ENCODE data around the gene AGMO.
"Not testable (repeated sequence)": the region's sequence is repeated elsewhere in the genome, so short reads cannot be mapped to it uniquely, and the experiment has no call there.

Gene AGMO

DNA sequence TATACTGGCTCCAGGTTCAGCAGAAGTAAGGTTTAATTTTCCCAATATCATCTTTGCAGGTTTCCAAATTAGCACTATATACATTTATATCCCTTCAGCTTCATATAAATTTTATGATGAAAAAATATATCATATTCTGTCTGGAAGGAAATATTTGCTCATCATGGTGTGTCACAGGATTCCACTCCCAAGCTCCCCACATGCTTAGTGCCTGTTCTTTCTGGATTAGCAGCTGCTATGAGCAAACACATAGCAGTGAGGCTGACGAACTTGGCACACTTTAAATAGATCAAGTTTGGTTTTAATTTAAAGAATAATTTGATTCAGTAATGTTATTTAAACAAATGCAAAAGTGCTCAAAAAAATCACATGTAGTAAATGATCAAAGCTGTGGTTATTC lies 251.9 kb downstream of the AGMO start:
- TF ChIP-seq, protein P1, sequence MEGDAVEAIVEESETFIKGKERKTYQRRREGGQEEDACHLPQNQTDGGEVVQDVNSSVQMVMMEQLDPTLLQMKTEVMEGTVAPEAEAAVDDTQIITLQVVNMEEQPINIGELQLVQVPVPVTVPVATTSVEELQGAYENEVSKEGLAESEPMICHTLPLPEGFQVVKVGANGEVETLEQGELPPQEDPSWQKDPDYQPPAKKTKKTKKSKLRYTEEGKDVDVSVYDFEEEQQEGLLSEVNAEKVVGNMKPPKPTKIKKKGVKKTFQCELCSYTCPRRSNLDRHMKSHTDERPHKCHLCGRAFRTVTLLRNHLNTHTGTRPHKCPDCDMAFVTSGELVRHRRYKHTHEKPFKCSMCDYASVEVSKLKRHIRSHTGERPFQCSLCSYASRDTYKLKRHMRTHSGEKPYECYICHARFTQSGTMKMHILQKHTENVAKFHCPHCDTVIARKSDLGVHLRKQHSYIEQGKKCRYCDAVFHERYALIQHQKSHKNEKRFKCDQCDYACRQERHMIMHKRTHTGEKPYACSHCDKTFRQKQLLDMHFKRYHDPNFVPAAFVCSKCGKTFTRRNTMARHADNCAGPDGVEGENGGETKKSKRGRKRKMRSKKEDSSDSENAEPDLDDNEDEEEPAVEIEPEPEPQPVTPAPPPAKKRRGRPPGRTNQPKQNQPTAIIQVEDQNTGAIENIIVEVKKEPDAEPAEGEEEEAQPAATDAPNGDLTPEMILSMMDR (IDR thresholded peaks at IDR 0.05) = no peak
- no peak overlapping the region for H3K4me2 ChIP-seq (ENCODE audit: low read length)
- no peak overlapping the region for H3K9ac ChIP-seq
- no peaks in the 10 kb centered on the region for H3K36me3 ChIP-seq (ENCODE audit: control insufficient read depth, insufficient read depth, low read length)
- H2AFZ ChIP-seq = no peak overlapping the region
- no peak overlapping the region for H3K27ac ChIP-seq
- no peaks in the 10 kb centered on the region for H3K4me1 ChIP-seq
- no peaks in the 10 kb centered on the region for H3K9me3 ChIP-seq (ENCODE audit: control insufficient read depth, low read length)
- no peaks in the 10 kb centered on the region for H3K27me3 ChIP-seq (ENCODE audit: control insufficient read depth, insufficient read depth, low read length)
- H3K4me3 ChIP-seq (ENCODE audit: low read depth, low read length) = no peak overlapping the region
- H3K79me2 ChIP-seq = no peaks in the 10 kb centered on the region

DNA sequence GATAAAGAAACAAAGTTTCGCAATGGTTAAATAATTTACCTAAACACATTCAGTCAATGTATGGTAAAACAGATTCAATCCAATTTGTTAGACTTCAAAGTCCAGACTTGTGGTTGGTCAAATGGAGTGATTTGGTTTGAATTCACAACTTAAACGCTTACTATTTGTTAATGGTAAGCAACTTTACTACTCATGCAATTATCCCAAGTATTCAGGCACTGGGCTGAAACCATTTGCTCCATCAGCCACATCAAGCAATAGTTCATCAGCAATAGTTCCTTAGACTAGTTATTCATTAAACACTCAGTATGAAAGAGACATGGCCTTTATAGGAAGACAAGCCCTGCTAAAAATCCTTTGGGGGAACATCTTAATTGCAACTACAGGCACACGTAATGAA lies 253.0 kb downstream of the AGMO start:
- Histone ChIP-seq H3K9ac (no peak overlapping the region), H3K4me3 (ENCODE audit: low read depth, low read length) (no peak overlapping the region), H2AFZ (no peak overlapping the region), H3K36me3 (ENCODE audit: control insufficient read depth, insufficient read depth, low read length) (no peaks in the 10 kb centered on the region), H3K27me3 (ENCODE audit: control insufficient read depth, insufficient read depth, low read length) (no peaks in the 10 kb centered on the region), H3K9me3 (ENCODE audit: control insufficient read depth, low read length) (no peaks in the 10 kb centered on the region), H3K4me2 (ENCODE audit: low read length) (no peak overlapping the region), H3K27ac (no peak overlapping the region), H3K79me2 (no peaks in the 10 kb centered on the region), H3K4me1 (no peaks in the 10 kb centered on the region)
- TF ChIP-seq, protein P1 (IDR thresholded peaks at IDR 0.05) = no peak

DNA sequence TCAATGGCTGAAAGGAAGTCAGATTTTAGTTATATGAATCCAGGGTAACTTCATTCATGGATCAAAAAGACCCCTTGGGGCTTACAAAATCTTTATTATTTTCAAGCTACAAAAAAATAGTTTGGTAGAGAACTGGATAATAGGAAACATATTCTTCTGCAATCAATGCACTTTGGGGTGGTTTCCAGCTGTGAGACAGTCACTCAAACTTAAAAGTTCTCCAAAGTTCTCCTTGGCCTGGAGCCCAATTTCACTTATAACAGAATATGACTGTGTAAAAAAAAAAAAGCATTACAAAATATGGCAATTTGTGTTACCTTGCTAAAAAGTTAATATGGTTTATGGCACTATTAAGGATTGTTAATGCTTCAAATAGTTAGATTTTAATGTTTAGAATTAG lies 255.5 kb downstream of the AGMO start:
- no peak overlapping the region for H2AFZ ChIP-seq
- TF ChIP-seq, protein P1 (IDR thresholded peaks at IDR 0.05) = no peak
- no peak overlapping the region for H3K27ac ChIP-seq
- H3K79me2 ChIP-seq = no peaks in the 10 kb centered on the region
- no peaks in the 10 kb centered on the region for H3K4me1 ChIP-seq
- no peaks in the 10 kb centered on the region for H3K9me3 ChIP-seq (ENCODE audit: control insufficient read depth, low read length)
- H3K4me3 ChIP-seq (ENCODE audit: low read depth, low read length) = no peak overlapping the region
- no peaks in the 10 kb centered on the region for H3K36me3 ChIP-seq (ENCODE audit: control insufficient read depth, insufficient read depth, low read length)
- no peak overlapping the region for H3K9ac ChIP-seq
- H3K27me3 ChIP-seq (ENCODE audit: control insufficient read depth, insufficient read depth, low read length) = no peaks in the 10 kb centered on the region
- no peak overlapping the region for H3K4me2 ChIP-seq (ENCODE audit: low read length)

DNA sequence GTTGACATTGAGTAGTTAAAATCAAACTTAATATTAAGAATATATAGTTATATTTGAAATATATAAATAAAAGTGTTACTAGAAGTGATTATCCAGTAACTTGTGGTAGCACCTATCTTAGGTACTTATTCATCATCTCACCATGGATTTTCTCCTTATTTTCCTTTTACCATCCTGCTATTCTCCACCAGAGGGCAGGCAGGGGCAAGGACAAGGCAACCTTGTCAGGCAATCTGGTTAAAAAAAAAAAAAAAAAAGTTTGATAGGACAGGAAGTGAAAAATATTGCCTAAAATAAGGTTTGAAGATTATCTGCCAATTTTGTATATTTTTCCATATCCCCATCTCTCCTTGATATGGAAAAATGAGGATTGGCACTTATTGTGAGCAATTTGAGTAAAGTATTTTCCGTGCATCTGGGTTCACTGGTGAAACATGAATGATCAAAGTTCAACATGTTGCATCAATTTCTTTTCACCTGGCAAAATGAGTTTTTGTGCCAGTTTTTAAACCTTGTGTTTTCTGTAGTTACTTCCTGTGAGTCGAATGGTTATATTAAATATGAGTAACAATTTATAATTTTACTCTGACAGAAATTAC lies 256.7 kb downstream of the AGMO start:
- H3K4me2 ChIP-seq (ENCODE audit: low read length) = no peak overlapping the region
- no peak overlapping the region for H3K9ac ChIP-seq
- H3K4me3 ChIP-seq (ENCODE audit: low read depth, low read length) = no peak overlapping the region
- no peaks in the 10 kb centered on the region for H3K4me1 ChIP-seq
- TF ChIP-seq, protein P1 (IDR thresholded peaks at IDR 0.05) = peak; percentile 23
- H2AFZ ChIP-seq = no peak overlapping the region
- no peak overlapping the region for H3K27ac ChIP-seq
- no peaks in the 10 kb centered on the region for H3K79me2 ChIP-seq
- H3K9me3 ChIP-seq (ENCODE audit: control insufficient read depth, low read length) = no peaks in the 10 kb centered on the region
- no peaks in the 10 kb centered on the region for H3K36me3 ChIP-seq (ENCODE audit: control insufficient read depth, insufficient read depth, low read length)
- no peaks in the 10 kb centered on the region for H3K27me3 ChIP-seq (ENCODE audit: control insufficient read depth, insufficient read depth, low read length)

DNA sequence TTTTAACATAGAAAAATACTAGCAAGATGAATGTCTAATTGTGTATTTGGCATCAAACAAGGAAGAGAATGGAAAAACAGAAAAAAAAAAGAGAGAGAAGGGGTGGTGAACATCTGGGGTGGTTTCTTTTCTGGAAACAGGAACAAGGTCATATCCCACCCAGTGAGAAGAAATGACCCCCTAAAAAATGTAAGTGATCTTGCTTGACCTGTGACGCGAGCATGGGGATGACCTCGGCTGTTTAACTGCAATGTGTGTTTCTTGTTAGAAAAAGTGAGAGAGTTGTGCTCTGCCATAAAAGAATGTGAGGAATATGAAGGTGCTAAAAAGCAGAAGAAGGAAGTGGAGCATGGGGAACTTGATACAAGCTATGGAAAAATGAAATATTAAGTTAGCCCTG lies 258.5 kb downstream of the AGMO start:
- Histone ChIP-seq H3K4me2 (ENCODE audit: low read length) (no peak overlapping the region), H3K36me3 (ENCODE audit: control insufficient read depth, insufficient read depth, low read length) (no peaks in the 10 kb centered on the region), H3K4me3 (ENCODE audit: low read depth, low read length) (no peak overlapping the region), H3K27me3 (ENCODE audit: control insufficient read depth, insufficient read depth, low read length) (no peaks in the 10 kb centered on the region), H3K79me2 (no peaks in the 10 kb centered on the region), H3K9me3 (ENCODE audit: control insufficient read depth, low read length) (no peaks in the 10 kb centered on the region), H3K27ac (no peak overlapping the region), H3K9ac (no peak overlapping the region), H3K4me1 (no peaks in the 10 kb centered on the region), H2AFZ (no peak overlapping the region)
- TF ChIP-seq, protein P1 (IDR thresholded peaks at IDR 0.05) = no peak

DNA sequence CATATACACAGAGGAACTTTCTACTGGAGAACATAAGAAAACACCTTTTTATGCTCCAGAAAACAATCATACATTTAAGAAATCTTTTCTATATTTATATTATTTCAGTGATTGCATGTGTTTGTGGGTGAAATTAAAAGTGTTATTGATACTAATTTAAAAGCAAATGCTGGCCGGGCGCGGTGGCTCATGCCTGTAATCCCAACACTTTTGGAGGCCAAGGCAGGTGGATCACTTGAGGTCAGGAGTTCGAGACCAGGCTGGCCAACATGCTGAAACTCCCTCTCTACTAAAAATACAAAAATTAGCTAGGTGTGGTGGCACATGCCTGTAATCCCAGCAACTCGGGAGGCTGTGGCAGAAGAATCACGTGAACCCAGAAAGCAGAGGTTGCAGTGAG lies 260.8 kb downstream of the AGMO start:
- not testable (repeated sequence) for H3K36me3 ChIP-seq (ENCODE audit: control insufficient read depth, insufficient read depth, low read length); H3K4me1 ChIP-seq; H3K27me3 ChIP-seq (ENCODE audit: control insufficient read depth, insufficient read depth, low read length); H3K4me3 ChIP-seq (ENCODE audit: low read depth, low read length); H3K27ac ChIP-seq; H3K79me2 ChIP-seq; H2AFZ ChIP-seq; H3K9ac ChIP-seq; H3K4me2 ChIP-seq (ENCODE audit: low read length); H3K9me3 ChIP-seq (ENCODE audit: control insufficient read depth, low read length)

All from parathyroid adenoma (tissue), 2 donors.